Cardiac muscle cell (in vitro differentiated cells and primary cell): Measurements from ENCODE around the gene LBHD1. TPM values are rescaled to one million over a fixed set of nuclear protein-coding genes. Genes with fewer than 3 reads are reported as not detected.

Source experiments
- DNase-seq, 2 donors: peaks; one replicate each; pipeline versions ENCODE4 v3.0.0 to v3.0.0-alpha.2; 2010 to 2017; ENCODE audit warnings: low read depth in 1 of 2, low spot score in 1 of 2
- H3K27ac ChIP-seq: fragments of 200-600 bp; sonication (generic); 2 replicates; pipeline ENCODE4 v1.5.1; 2016
- H3K27me3 ChIP-seq: fragments of 200-600 bp; sonication (generic); 2 replicates; pipeline ENCODE4 v1.6.0; 2016; ENCODE audit warnings: control low read depth
- H3K36me3 ChIP-seq: fragments of 200-600 bp; sonication (generic); 2 replicates; pipeline ENCODE4 v1.5.1; 2016; ENCODE audit warnings: control low read depth
- H3K4me1 ChIP-seq: fragments of 200-600 bp; sonication (generic); 2 replicates; pipeline ENCODE4 v1.8.1; 2017; ENCODE audit warnings: low read depth, mild to moderate bottlenecking, mixed run types
- H3K4me3 ChIP-seq: fragments of 200-600 bp; sonication (generic); 2 replicates; pipeline ENCODE4 v1.5.1; 2016; ENCODE audit warnings: mild to moderate bottlenecking
- H3K9me3 ChIP-seq: fragments of 200-600 bp; sonication (generic); 2 replicates; pipeline ENCODE4 v1.5.1; 2017; ENCODE audit warnings: low read depth, mild to moderate bottlenecking, control low read depth
- CTCF ChIP-seq: IDR thresholded peaks from 2 replicates; pipeline ENCODE4 v1.5.1; 2012; ENCODE audit warnings: low read depth, mild to moderate bottlenecking, low read length
- polyA plus RNA-seq: library from polyadenylated mRNA; unstranded; fragments of >200 nt; fragmentation: Nextera tagmentation; extraction: Ambion mirVana; gene quantifications from 2 replicates; pipeline ENCODE4 v1.2.1, GENCODE V29; 2016
- total RNA-seq: library from RNA; depleted of rRNA; stranded (reverse); fragments of >200 nt; gene quantifications from 2 replicates; pipeline ENCODE4 v1.2.3, GENCODE V29; 2016

LBHD1 gene
- total and polyA plus RNA-seq, 2 experiments from 2014 or later = 10.1 to 11.6 TPM

- no peak for DNase-seq
- no peak for TF ChIP-seq CTCF
- Histone ChIP-seq H3K9me3 (no peaks in the 10 kb centered on the region), H3K36me3 (peaks cover 20% of the 10 kb centered on the region), H3K4me3 (peak overlapping the region; percentile 32), H3K27ac (peak overlapping the region; percentile 99), H3K27me3 (no peaks in the 10 kb centered on the region), H3K4me1 (peaks cover 25% of the 10 kb centered on the region)
These were observed 36.7 kb upstream of the LBHD1 start for GRCh38 chr11:62708793-62709192.

GRCh38 chr11:62708392-62708791 lies 36.3 kb upstream of the LBHD1 start:
- peak overlapping the region; percentile 32 for H3K4me3 ChIP-seq
- DNase-seq = no peak
- H3K27ac ChIP-seq = peak overlapping the region; percentile 99
- TF ChIP-seq CTCF = no peak
- H3K4me1 ChIP-seq = peaks cover 25% of the 10 kb centered on the region
- no peaks in the 10 kb centered on the region for H3K9me3 ChIP-seq
- H3K27me3 ChIP-seq = no peaks in the 10 kb centered on the region
- peaks cover 19% of the 10 kb centered on the region for H3K36me3 ChIP-seq

DNA sequence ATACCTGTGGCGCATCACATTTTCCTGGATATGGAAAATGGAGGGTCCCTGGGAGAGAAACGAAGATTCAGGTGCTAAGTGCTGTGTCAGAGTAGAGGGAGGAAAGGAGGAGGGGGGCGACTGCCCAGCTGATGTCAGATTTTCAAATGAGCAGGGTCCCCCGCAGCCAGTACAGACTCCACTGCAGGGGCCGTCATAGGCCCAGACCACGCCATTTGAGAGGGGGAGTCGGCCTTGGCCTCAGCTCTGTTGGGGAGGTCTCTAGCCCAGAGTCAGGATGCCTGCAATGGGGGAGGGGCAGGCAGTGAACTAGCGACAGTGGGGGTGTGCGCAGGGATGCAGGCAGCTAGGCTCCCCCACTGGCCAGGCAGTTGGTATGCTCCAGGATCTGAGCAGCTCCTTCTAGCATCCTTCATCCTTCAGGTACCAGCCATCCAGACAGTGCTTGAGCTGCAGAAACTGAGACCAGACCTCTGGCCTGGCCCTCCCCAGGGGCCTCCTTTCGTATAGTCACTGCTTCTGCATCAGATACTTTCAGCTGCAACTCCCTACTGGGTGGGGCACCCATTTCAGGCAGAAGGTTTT lies 35.3 kb upstream of the LBHD1 start, which contains the start of the genes BSCL2 and GNG3:
Gene BSCL2 (minus strand): TSS at position 148 of the 585 bp plus-strand sequence. CDS start 229 bp downstream, outside the sequence.
Gene GNG3 (plus strand): TSS at position 400 of the 585 bp plus-strand sequence. CDS start 620 bp downstream, outside the sequence.
- Histone ChIP-seq H3K36me3 (peaks cover 8% of the 10 kb centered on the region), H3K4me3 (peak within 1 kb of the TSS; percentile 41)
- peak in 1 of 2 donors; percentile 90 for DNase-seq

DNA sequence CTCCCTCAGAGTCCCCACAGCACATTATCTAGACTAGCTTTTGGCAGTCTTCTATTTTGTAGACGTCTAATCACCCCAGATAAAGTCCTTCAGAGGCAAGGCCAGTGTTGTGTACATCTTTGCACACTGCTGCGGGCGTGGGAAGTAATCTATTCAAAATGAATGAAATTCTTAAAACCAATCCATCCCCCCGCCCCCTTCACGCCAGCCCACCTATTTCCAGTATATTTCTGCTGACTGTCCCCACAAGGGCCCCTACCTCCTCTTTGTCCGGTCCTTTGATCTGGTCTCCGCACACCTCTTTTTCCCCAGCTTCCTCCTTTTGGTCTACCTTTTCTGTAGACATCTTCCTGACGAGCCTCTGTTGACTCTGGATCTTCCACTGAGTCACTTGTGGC lies 34.8 kb upstream of the LBHD1 start:
- no peaks in the 10 kb centered on the region for H3K9me3 ChIP-seq
- peak overlapping the region; percentile 41 for H3K4me3 ChIP-seq
- H3K27me3 ChIP-seq = no peaks in the 10 kb centered on the region
- no peak for DNase-seq
- no peak for TF ChIP-seq CTCF
- H3K4me1 ChIP-seq = peaks cover 25% of the 10 kb centered on the region
- H3K36me3 ChIP-seq = peaks cover 5% of the 10 kb centered on the region
- H3K27ac ChIP-seq = peak overlapping the region; percentile 77

More for the DNA sequence above, 35.3 kb upstream of the LBHD1 start, which contains the start of the genes BSCL2 and GNG3:
- TF ChIP-seq CTCF = no peak
- no peaks in the 10 kb centered on the region for H3K27me3 ChIP-seq
- H3K9me3 ChIP-seq = no peaks in the 10 kb centered on the region
- peaks cover 25% of the 10 kb centered on the region for H3K4me1 ChIP-seq
- peak within 1 kb of the TSS; percentile 99 for H3K27ac ChIP-seq

- Histone ChIP-seq H3K4me3 (peak overlapping the region; percentile 41), H3K36me3 (peaks cover 7% of the 10 kb centered on the region), H3K27ac (peak overlapping the region; percentile 83), H3K9me3 (no peaks in the 10 kb centered on the region), H3K27me3 (no peaks in the 10 kb centered on the region), H3K4me1 (peaks cover 25% of the 10 kb centered on the region)
- no peak for TF ChIP-seq CTCF
- DNase-seq = peak; percentile 97 to 98
These were observed 34.1 kb upstream of the LBHD1 start for GRCh38 chr11:62705880-62706849.
